Stomach (tissue), 4 donors: ENCODE results near the gene FER1L5.

Source experiments
- EP300 ChIP-seq: sonication (generic); formaldehyde crosslinking; IDR thresholded peaks from one replicate; pipeline ENCODE4 v1.6.1; 2017; ENCODE audit warnings: antibody characterized with exemption
- POLR2A ChIP-seq, 4 donors: fragments of 450-650 bp; IDR thresholded peaks; one replicate each; pipeline ENCODE4 v1.6.1; 2016; ENCODE audit warnings: antibody characterized with exemption in 4 of 4, control low read depth in 2 of 4, mild to moderate bottlenecking in 1 of 4, moderate library complexity in 1 of 4
- POLR2AphosphoS5 ChIP-seq, 3 donors: sonication (generic); formaldehyde crosslinking; IDR thresholded peaks; one replicate each; pipeline ENCODE4 v1.6.1; 2016; ENCODE audit warnings: antibody characterized with exemption in 3 of 3
- TF ChIP-seq, protein P1 (sequence below), 7 experiments: fragments of 450-650 bp in 4 of 7; fragments of 200-600 bp in 3 of 7; sonication (generic) in 3 of 7; IDR thresholded peaks; one replicate each; pipeline ENCODE4 v1.5.1; 2016 to 2019; ENCODE audit warnings: antibody characterized with exemption in 7 of 7, control low read depth in 2 of 7, mild to moderate bottlenecking in 1 of 7

DNA sequence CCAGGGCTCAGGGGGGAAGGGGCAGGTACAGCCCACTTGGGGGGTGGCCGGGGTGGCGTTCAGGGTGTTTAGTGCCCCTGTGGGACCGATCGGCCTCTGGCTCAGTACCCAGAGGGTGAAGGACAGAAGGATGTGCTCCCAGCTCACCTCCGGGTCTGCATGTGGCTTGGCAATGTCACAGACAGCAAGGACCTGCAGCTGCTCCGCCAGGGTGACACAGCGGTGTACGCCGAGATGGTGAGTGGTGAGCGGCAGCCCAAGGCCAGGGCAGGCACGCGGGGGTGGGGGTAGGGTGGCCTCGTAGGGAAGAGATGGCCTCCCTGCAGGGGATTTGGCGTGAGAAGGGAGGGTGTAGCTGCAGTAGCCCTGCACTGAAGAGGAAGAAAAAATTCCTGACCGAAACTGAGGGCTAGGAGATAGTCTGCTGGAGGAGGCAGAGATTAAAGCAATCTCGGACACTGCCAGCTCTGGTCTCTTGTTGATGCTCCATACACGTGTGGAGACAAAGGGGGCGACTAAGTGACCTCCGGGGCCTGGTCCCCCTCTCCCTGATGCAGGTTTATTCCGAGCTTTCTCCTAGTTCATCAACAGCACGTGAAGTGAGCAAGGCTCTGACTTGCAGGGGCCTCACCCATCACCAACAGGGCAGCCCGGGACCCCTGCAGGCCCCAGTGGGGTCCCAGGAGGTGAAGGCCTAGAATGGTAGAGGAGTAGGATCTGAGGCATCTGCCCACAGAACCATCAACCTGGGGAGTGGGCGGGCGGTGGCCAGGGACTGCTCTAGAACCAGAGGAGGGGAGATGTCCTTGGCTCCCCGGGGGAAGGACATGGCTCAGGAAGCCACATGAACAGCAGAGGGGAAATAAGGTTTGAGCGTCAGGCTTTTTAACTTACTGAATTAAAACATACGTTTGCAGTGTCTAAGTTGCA, 45.4 kb downstream of the FER1L5 start:
- TF ChIP-seq, protein P1, sequence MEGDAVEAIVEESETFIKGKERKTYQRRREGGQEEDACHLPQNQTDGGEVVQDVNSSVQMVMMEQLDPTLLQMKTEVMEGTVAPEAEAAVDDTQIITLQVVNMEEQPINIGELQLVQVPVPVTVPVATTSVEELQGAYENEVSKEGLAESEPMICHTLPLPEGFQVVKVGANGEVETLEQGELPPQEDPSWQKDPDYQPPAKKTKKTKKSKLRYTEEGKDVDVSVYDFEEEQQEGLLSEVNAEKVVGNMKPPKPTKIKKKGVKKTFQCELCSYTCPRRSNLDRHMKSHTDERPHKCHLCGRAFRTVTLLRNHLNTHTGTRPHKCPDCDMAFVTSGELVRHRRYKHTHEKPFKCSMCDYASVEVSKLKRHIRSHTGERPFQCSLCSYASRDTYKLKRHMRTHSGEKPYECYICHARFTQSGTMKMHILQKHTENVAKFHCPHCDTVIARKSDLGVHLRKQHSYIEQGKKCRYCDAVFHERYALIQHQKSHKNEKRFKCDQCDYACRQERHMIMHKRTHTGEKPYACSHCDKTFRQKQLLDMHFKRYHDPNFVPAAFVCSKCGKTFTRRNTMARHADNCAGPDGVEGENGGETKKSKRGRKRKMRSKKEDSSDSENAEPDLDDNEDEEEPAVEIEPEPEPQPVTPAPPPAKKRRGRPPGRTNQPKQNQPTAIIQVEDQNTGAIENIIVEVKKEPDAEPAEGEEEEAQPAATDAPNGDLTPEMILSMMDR (IDR thresholded peaks at IDR 0.05), result no peak
- TF ChIP-seq POLR2AphosphoS5 (IDR thresholded peaks at IDR 0.05) (no peak), POLR2A (IDR thresholded peaks at IDR 0.05) (no peak), EP300 (no peak)
